Liver (tissue), 9 donors: ENCODE data around the gene NUP155. TPM values are rescaled to one million over a fixed set of nuclear protein-coding genes. Genes with fewer than 3 reads are reported as not detected.

Experiments used
- DNase-seq: peaks from one replicate; pipeline ENCODE4 v3.0.0-alpha.2; 2017; ENCODE audit warnings: low spot score
- H3K27ac ChIP-seq, 2 donors: one replicate each; pipeline ENCODE4 v1.7.0; 2013; ENCODE audit warnings: inconsistent platforms in 2 of 2, low read length in 2 of 2, control low read depth in 1 of 2, low read depth in 1 of 2, mild to moderate bottlenecking in 1 of 2
- H3K27me3 ChIP-seq, 4 donors: one replicate each; pipeline versions ENCODE4 v1.6.1 to v1.7.0; 2013; ENCODE audit warnings: low read length in 3 of 4, inconsistent platforms in 1 of 4, mild to moderate bottlenecking in 1 of 4, moderate library complexity in 1 of 4; ENCODE audit not compliant: control insufficient read depth in 4 of 4, insufficient read depth in 4 of 4
- H3K36me3 ChIP-seq, 4 donors: one replicate each; pipeline versions ENCODE4 v1.6.1 to v1.7.0; 2013; ENCODE audit warnings: low read length in 3 of 4, mild to moderate bottlenecking in 3 of 4, low read depth in 1 of 4, moderate library complexity in 1 of 4; ENCODE audit not compliant: control insufficient read depth in 4 of 4, insufficient read depth in 3 of 4
- H3K4me1 ChIP-seq, 4 donors: one replicate each; pipeline versions ENCODE4 v1.6.1 to v1.7.0; 2013; ENCODE audit warnings: low read length in 3 of 4, mild to moderate bottlenecking in 3 of 4, moderate library complexity in 1 of 4; ENCODE audit not compliant: control insufficient read depth in 4 of 4, insufficient read depth in 4 of 4
- H3K4me3 ChIP-seq, 3 donors: one replicate each; pipeline versions ENCODE4 v1.6.1 to v1.7.0; 2013; ENCODE audit warnings: low read length in 3 of 3, control low read depth in 1 of 3, low read depth in 1 of 3, mild to moderate bottlenecking in 1 of 3
- H3K9ac ChIP-seq, 2 donors: one replicate each; pipeline ENCODE4 v1.7.0; 2013; ENCODE audit warnings: low read length in 2 of 2, mild to moderate bottlenecking in 2 of 2, moderate library complexity in 2 of 2, control low read depth in 1 of 2, low read depth in 1 of 2
- H3K9me3 ChIP-seq, 4 donors: one replicate each; pipeline versions ENCODE4 v1.6.1 to v1.7.0; 2013; ENCODE audit warnings: low read length in 3 of 4; ENCODE audit not compliant: control insufficient read depth in 4 of 4
- ATF3 ChIP-seq: IDR thresholded peaks from 2 replicates; pipeline ENCODE4 v1.6.1; 2016; ENCODE audit warnings: antibody characterized with exemption
- CTCF ChIP-seq: fragments of 150-350 bp; IDR thresholded peaks from 2 replicates; pipeline ENCODE4 v1.5.1; 2017; ENCODE audit warnings: improper control_type of control experiment, low read depth, low read length; ENCODE audit not compliant: missing input control
- EGR1 ChIP-seq, 2 donors: IDR thresholded peaks; 2 replicates each; pipeline ENCODE4 v1.6.1; 2016 to 2018; ENCODE audit warnings: antibody characterized with exemption in 2 of 2, low read depth in 2 of 2
- FOXA1 ChIP-seq: IDR thresholded peaks from 2 replicates; pipeline ENCODE4 v1.6.1; 2016; ENCODE audit warnings: antibody characterized with exemption
- FOXA2 ChIP-seq: IDR thresholded peaks from 2 replicates; pipeline ENCODE4 v1.6.1; 2016; ENCODE audit warnings: antibody characterized with exemption
- GABPA ChIP-seq, 2 donors: IDR thresholded peaks in 1 of 2; conservative IDR thresholded peaks in 1 of 2; 2 replicates each; pipeline ENCODE4 v1.6.1; 2016; ENCODE audit warnings: antibody characterized with exemption in 2 of 2, mild to moderate bottlenecking in 1 of 2, moderate library complexity in 1 of 2
- HNF4A ChIP-seq, 2 donors: conservative IDR thresholded peaks; 2 replicates each; pipeline ENCODE4 v1.6.1; 2016; ENCODE audit warnings: antibody characterized with exemption in 2 of 2, mild to moderate bottlenecking in 2 of 2
- MAX ChIP-seq: IDR thresholded peaks from 2 replicates; pipeline ENCODE4 v1.6.1; 2016; ENCODE audit warnings: antibody characterized with exemption
- NR2F2 ChIP-seq: IDR thresholded peaks from 2 replicates; pipeline ENCODE4 v1.6.1; 2016; ENCODE audit warnings: antibody characterized with exemption
- RAD21 ChIP-seq, 2 donors: IDR thresholded peaks; 2 replicates each; pipeline ENCODE4 v1.6.1; 2016; ENCODE audit warnings: antibody characterized with exemption in 2 of 2, mild to moderate bottlenecking in 2 of 2
- REST ChIP-seq: IDR thresholded peaks from 2 replicates; pipeline ENCODE4 v1.6.1; 2016; ENCODE audit warnings: antibody characterized with exemption, mild to moderate bottlenecking
- RXRA ChIP-seq, 2 donors: IDR thresholded peaks; 2 replicates each; pipeline ENCODE4 v1.6.1; 2017 to 2018; ENCODE audit warnings: antibody characterized with exemption in 2 of 2, mild to moderate bottlenecking in 1 of 2
- SP1 ChIP-seq: IDR thresholded peaks from 2 replicates; pipeline ENCODE4 v1.6.1; 2018; ENCODE audit warnings: antibody characterized with exemption, mild to moderate bottlenecking
- ZBTB33 ChIP-seq: IDR thresholded peaks from 2 replicates; pipeline ENCODE4 v1.6.1; 2016; ENCODE audit warnings: antibody characterized with exemption
- WGBS: extraction: QIAGEN DNeasy Blood & Tissue Kit; methylation state at CpG from one replicate; pipeline ENCODE4 v1.1.7; 2013; 5-methylcytosine and 5-hydroxymethylcytosine counted together
- polyA plus RNA-seq, 2 donors: library from polyadenylated mRNA; stranded (reverse) in 1 of 2; unstranded in 1 of 2; fragments of 200-250 nt in 1 of 2; fragments of >200 nt in 1 of 2; fragmentation: Nextera tagmentation in 1 of 2; extraction: Ambion mirVana in 1 of 2; gene quantifications; one replicate each; pipeline versions ENCODE4 v1.2.1 to v1.2.3, GENCODE V29; 2013 to 2015
- total RNA-seq, 2 donors: library from RNA; depleted of rRNA; stranded (reverse); fragments of >200 nt; gene quantifications; one replicate each; pipeline ENCODE4 v1.2.3, GENCODE V29; 2014
- donor health status: healthy.
- donor health status: healthy.
- donor health status: healthy.
- donor health status: healthy.
- donor health status: healthy.

Gene NUP155
- total and polyA plus RNA-seq, 4 donors = 2.9 to 29.6 (median 8.1) TPM

- Histone ChIP-seq H3K4me1 (peaks cover 3 to 6% (median 4%) of the 10 kb centered on the region in 4 donors), H3K27me3 (no peaks in the 10 kb centered on the region), H3K36me3 (no peaks in the 10 kb centered on the region), H3K9me3 (no peaks in the 10 kb centered on the region), H3K27ac (no peak overlapping the region), H3K9ac (no peak overlapping the region), H3K4me3 (no peak overlapping the region)
- TF ChIP-seq MAX (no peak), GABPA (IDR thresholded peaks at IDR 0.05 in 1 of 2, conservative IDR thresholded peaks at IDR 0.05 in 1 of 2) (no peak), ZBTB33 (no peak), RXRA (IDR thresholded peaks at IDR 0.05) (no peak), ATF3 (no peak), RAD21 (IDR thresholded peaks at IDR 0.05) (no peak), CTCF (no peak), SP1 (no peak), EGR1 (IDR thresholded peaks at IDR 0.05; ENCODE audit: low read depth in 2 of 2) (no peak), HNF4A (conservative IDR thresholded peaks at IDR 0.05) (no peak)
- no peak for DNase-seq
These were observed 119.2 kb downstream of the NUP155 start for GRCh38 chr5:37251665-37252064.

GRCh38 chr5:37249815-37250164 lies 121.1 kb downstream of the NUP155 start:
- Histone ChIP-seq H3K4me3 (peak overlapping the region; percentile 71 to 89 (median 87)), H3K27me3 (no peaks in the 10 kb centered on the region), H3K9me3 (no peaks in the 10 kb centered on the region), H3K4me1 (peaks cover 3 to 6% (median 4%) of the 10 kb centered on the region in 4 donors), H3K27ac (peak overlapping the region; percentile 70 to 88), H3K36me3 (no peaks in the 10 kb centered on the region), H3K9ac (peak overlapping the region in 1 of 2 donors; percentile 74)
- no peak for DNase-seq
- 81% methylated on average over 10 of the region's 10 CpGs for WGBS
- TF ChIP-seq NR2F2 = no peak
- TF ChIP-seq SP1 = no peak

- peak; percentile 73 for DNase-seq
- Histone ChIP-seq H3K4me3 (peak within 1 kb of the TSS; percentile 71 to 89 (median 87)), H3K9me3 (no peaks in the 10 kb centered on the region), H3K9ac (peak within 1 kb of the TSS; percentile 74 to 87), H3K27me3 (no peaks in the 10 kb centered on the region), H3K36me3 (no peaks in the 10 kb centered on the region), H3K4me1 (peaks cover 3 to 6% (median 4%) of the 10 kb centered on the region in 4 donors), H3K27ac (peak within 1 kb of the TSS; percentile 70 to 88)
- WGBS = 1% methylated on average over 88 of the region's 88 CpGs
- TF ChIP-seq ZBTB33 (no peak), ATF3 (no peak), FOXA1 (no peak), SP1 (no peak), HNF4A (conservative IDR thresholded peaks at IDR 0.05) (peak in 1 of 2 donors; percentile 15), FOXA2 (no peak), NR2F2 (no peak), RXRA (IDR thresholded peaks at IDR 0.05) (peak; percentile 21 to 33), GABPA (IDR thresholded peaks at IDR 0.05 in 1 of 2, conservative IDR thresholded peaks at IDR 0.05 in 1 of 2) (no peak), RAD21 (IDR thresholded peaks at IDR 0.05) (no peak), MAX (no peak), REST (peak; percentile 31)
These were observed 121.7 kb downstream of the NUP155 start, which contains the start of gene CPLANE1 for GRCh38 chr5:37248970-37249814. TSS of gene CPLANE1 (minus strand) at chr5:37249376. CDS start at chr5:37247698, 1,678 bp downstream.
